K562 (cell line): Measurements from ENCODE around the gene SIRPD. TPM values are rescaled to one million over a fixed set of nuclear protein-coding genes. Genes with fewer than 3 reads are reported as not detected.
A peak's percentile ranks its signal among the peaks of the same experiment; 100 is the strongest.

Experiments used
- ATAC-seq: fragments of 200-7000 bp; cut with Tn5 transposase; 3 replicates; pipeline ENCODE4 v1.9.1; 2020; ENCODE audit warnings: moderate library complexity
- BruUV-seq: library from RNA; stranded (reverse); fragments of 400-500 nt; replicated peaks from 2 replicates; lab custom pipeline; 2021; lab: Mats Ljungman, UMichigan
- CTCF ChIA-PET: fragments of 300-600 bp; formaldehyde crosslinking; extraction: SDS; loops from one replicate; lab custom pipeline; 2021; ENCODE audit warnings: low intra/inter-chr PET ratio; lab: Yijun Ruan, JAX
- POLR2A ChIA-PET: fragments of 300-600, 350-650 bp; sonication (Branson Sonifier 250); formaldehyde crosslinking; extraction: SDS; loops from one replicate; lab custom pipeline; 2021; ENCODE audit warnings: antibody characterized with exemption, inconsistent platforms; lab: Yijun Ruan, JAX
- DNase-seq, 4 experiments: peaks; one replicate each; pipeline versions ENCODE4 v3.0.0 to v3.0.0-alpha.2; 2011 to 2018; ENCODE audit warnings: low spot score in 3 of 4, mixed read lengths in 3 of 4; ENCODE audit errors: extremely low read depth in 1 of 4
- FAIRE-seq: peaks from 2 replicates; lab custom pipeline; 2011; peaks lifted over from hg19 to GRCh38; lab: Jason Lieb, UNC
- H2AFZ ChIP-seq: 2 replicates; pipeline ENCODE4 v1.6.0; 2011; ENCODE audit warnings: low read depth, low read length, control low read depth, inconsistent platforms
- H3K27ac ChIP-seq: fragments of 200-600 bp; 3 replicates; pipeline ENCODE4 v1.8.0; 2011; ENCODE audit warnings: low read depth, mild to moderate bottlenecking, control low read depth, inconsistent platforms, low read length, moderate library complexity, mixed read lengths; ENCODE audit errors: extremely low read depth
- H3K27me3 ChIP-seq, 2 experiments: fragments of 300-600 bp in 1 of 2; 2 replicates in 1 of 2; 3 replicates in 1 of 2; pipeline versions ENCODE4 v1.6.0 to v1.8.0; 2011; ENCODE audit warnings: inconsistent platforms in 2 of 2, low read length in 2 of 2, mild to moderate bottlenecking in 1 of 2, mixed read lengths in 1 of 2, moderate library complexity in 1 of 2; ENCODE audit not compliant: control insufficient read depth in 2 of 2, insufficient read depth in 2 of 2
- H3K36me3 ChIP-seq: fragments of 300-600 bp; 3 replicates; pipeline ENCODE4 v1.8.0; 2011; ENCODE audit warnings: mild to moderate bottlenecking, low read length, inconsistent platforms; ENCODE audit not compliant: control insufficient read depth, insufficient read depth
- H3K4me1 ChIP-seq, 2 experiments: fragments of 200-600 bp in 1 of 2; replicated peaks in 1 of 2; 2 replicates in 1 of 2; 3 replicates in 1 of 2; pipeline versions ENCODE4 v1.5.1 to v1.8.0; 2011; ENCODE audit warnings: inconsistent platforms in 2 of 2, low read length in 2 of 2, mild to moderate bottlenecking in 1 of 2, mixed read lengths in 1 of 2, moderate library complexity in 1 of 2; ENCODE audit not compliant: control insufficient read depth in 2 of 2, insufficient read depth in 2 of 2
- H3K4me2 ChIP-seq: 2 replicates; pipeline ENCODE4 v1.6.1; 2011; ENCODE audit warnings: low read length, control low read depth, inconsistent platforms, mixed read lengths; ENCODE audit not compliant: insufficient read depth
- H3K4me3 ChIP-seq: fragments of 200-600 bp; sonication (generic), shearing (Covaris generic); 2 replicates; pipeline ENCODE4 v1.5.1; 2016; ENCODE audit warnings: control low read depth, inconsistent platforms
- H3K79me2 ChIP-seq: fragments of 200-600 bp; 3 replicates; pipeline ENCODE4 v1.8.0; 2011; ENCODE audit warnings: low read length, inconsistent platforms; ENCODE audit not compliant: control insufficient read depth, insufficient read depth
- H3K9ac ChIP-seq, 2 experiments: 2 replicates each; pipeline versions ENCODE4 v1.6.0 to v1.6.1; 2011; ENCODE audit warnings: low read depth in 2 of 2, low read length in 2 of 2, control low read depth in 1 of 2, inconsistent platforms in 1 of 2, mild to moderate bottlenecking in 1 of 2, mixed read lengths in 1 of 2; ENCODE audit not compliant: insufficient read depth in 1 of 2
- H3K9me1 ChIP-seq: one replicate; pipeline ENCODE4 v1.6.0; 2011; ENCODE audit warnings: inconsistent platforms, mild to moderate bottlenecking, low read length, moderate library complexity; ENCODE audit not compliant: control insufficient read depth, insufficient read depth
- H3K9me3 ChIP-seq: replicated peaks from 2 replicates; pipeline ENCODE4 v1.5.1; 2011; ENCODE audit warnings: low read depth, low read length, inconsistent platforms; ENCODE audit not compliant: control insufficient read depth, insufficient read depth
- H4K20me1 ChIP-seq: replicated peaks from 2 replicates; pipeline ENCODE4 v1.6.1; 2011; ENCODE audit warnings: low read length, inconsistent platforms, mixed read lengths; ENCODE audit not compliant: control insufficient read depth, insufficient read depth
- ELF2 ChIP-seq: fragments of 250-450 bp; sonication (Bioruptor Pico); IDR thresholded peaks from 2 replicates; pipeline ENCODE4 v1.5.0; 2021; ENCODE audit warnings: mild to moderate bottlenecking
- ETV1 ChIP-seq: fragments of 450-650 bp; conservative IDR thresholded peaks from 2 replicates; pipeline ENCODE4 v1.6.1; 2016; ENCODE audit warnings: missing genetic modification characterization, control low read depth, low read depth, missing compliant biosample characterization
- HDAC1 ChIP-seq, 2 experiments: fragments of 450-650 bp; IDR thresholded peaks; 2 replicates each; pipeline ENCODE4 v1.6.1; 2016 to 2017; ENCODE audit warnings: inconsistent platforms in 1 of 2, mild to moderate bottlenecking in 1 of 2, moderate library complexity in 1 of 2
- KLF16 ChIP-seq: IDR thresholded peaks from 2 replicates; pipeline ENCODE4 v1.6.1; 2016; ENCODE audit warnings: antibody characterized with exemption
- NRF1 ChIP-seq, 2 experiments: fragments of 450-650 bp; IDR thresholded peaks in 1 of 2; conservative IDR thresholded peaks in 1 of 2; 2 replicates each; pipeline ENCODE4 v1.6.1; 2014; ENCODE audit warnings: mild to moderate bottlenecking in 2 of 2
- SMARCC2 ChIP-seq: fragments of 450-650 bp; IDR thresholded peaks from 2 replicates; pipeline ENCODE4 v1.6.1; 2017; ENCODE audit warnings: antibody characterized with exemption, moderate library complexity, mild to moderate bottlenecking, low read depth
- WGBS: fragments of 100-300 bp; shearing (Covaris generic); methylation state at CpG from one replicate; pipeline ENCODE4 v1.1.6; 2016; ENCODE audit warnings: low coverage, mixed read lengths; ENCODE audit not compliant: insufficient coverage; ENCODE audit errors: missing lambda C conversion rate; 5-methylcytosine and 5-hydroxymethylcytosine counted together
- in situ Hi-C: fragments of 300-500 bp; cut with MboI; formaldehyde crosslinking; loops from 4 replicates; pipeline ENCODE4 v1.15.0; 2018; ENCODE audit warnings: inconsistent platforms, mixed read lengths
- intact Hi-C: fragments of 100-400 bp; cut with micrococcal nuclease; formaldehyde crosslinking; loops from 2 replicates; pipeline ENCODE4 v1.14.2; 2022
- polyA plus RNA-seq, 8 experiments: library from polyadenylated mRNA; depleted of rRNA in 4 of 8; stranded (reverse) in 5 of 8; unstranded in 3 of 8; fragments of >200 nt; fragmentation: Nextera tagmentation in 2 of 8; fragmentation: Illumina TruSeq in 1 of 8; extraction: Ambion mirVana in 2 of 8; extraction: Trizol in 1 of 8; gene quantifications; 2 replicates each; pipeline versions ENCODE4 v1.2.1 to v1.2.3, GENCODE V29; 2011 to 2014; ENCODE audit warnings: inconsistent platforms in 1 of 8, missing spikeins in 1 of 8
- total RNA-seq, 7 experiments: library from RNA; depleted of rRNA in 6 of 7; stranded (reverse); fragments of >200 nt in 6 of 7; fragmentation: Illumina TruSeq in 2 of 7; extraction: Trizol in 2 of 7; gene quantifications; 2 replicates each; pipeline versions ENCODE4 v1.2.1 to v1.2.3, GENCODE V29; 2011 to 2021; ENCODE audit warnings: low replicate concordance in 1 of 7
- TF ChIP-seq, protein P1 (sequence below): fragments of 250-450 bp; sonication (Bioruptor Pico); IDR thresholded peaks from 2 replicates; pipeline ENCODE4 v1.5.0; 2020; ENCODE audit warnings: mild to moderate bottlenecking

Gene SIRPD
- total and polyA plus RNA-seq, 9 of the 15 experiments (the other 6 are each of a cell fraction or from before 2014, with no cell fraction given), result not detected

DNA sequence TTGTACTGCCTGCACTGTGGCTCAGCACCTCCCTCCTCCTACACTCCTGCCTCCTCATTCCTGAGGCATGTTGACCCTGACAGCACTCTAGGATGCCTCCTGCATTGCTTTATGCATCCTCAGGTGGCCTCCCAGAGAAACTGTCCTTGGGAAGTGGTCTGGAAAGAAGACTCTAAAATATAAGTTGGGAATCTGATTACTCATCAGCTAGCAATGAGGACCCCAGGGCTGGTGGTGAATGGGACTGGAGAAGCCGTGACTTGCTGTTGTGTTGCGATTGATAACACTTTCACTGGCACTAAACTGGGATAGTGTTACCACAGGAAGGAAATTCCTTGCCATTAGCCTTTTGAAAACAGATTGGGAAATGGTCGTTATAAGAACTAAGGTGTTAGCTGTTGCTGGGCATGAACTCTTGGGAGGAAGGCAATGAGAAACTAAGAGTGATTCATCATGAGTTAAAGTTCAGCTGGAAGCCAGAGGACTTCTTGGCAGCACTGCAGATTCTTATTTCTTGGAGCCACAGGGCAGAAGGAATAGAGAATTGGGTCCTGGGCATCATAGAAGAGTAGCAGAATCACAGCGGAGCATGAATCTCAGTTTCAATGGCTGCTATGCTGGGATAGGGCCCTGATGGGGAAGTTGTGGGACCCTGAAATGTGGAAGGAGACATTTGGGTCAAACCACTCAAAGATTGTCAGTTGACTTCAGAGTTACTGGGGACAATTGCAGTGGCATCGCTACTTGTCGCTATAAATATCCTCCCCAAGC is 10.1 kb upstream of the SIRPD start:
- H3K27ac ChIP-seq, result no peak overlapping the region
- H3K9me3 ChIP-seq, result no peaks in the 10 kb centered on the region; the same call in 1 of the 2 replicates
- no peak for TF ChIP-seq KLF16
- TF ChIP-seq SMARCC2, result no peak
- TF ChIP-seq ETV1 (tag), result no peak
- no peak for TF ChIP-seq HDAC1 (IDR thresholded peaks at IDR 0.05)
- TF ChIP-seq NRF1 (conservative IDR thresholded peaks at IDR 0.05 in 1 of 2, IDR thresholded peaks at IDR 0.05 in 1 of 2), result no peak
- TF ChIP-seq ELF2 (CRISPR knock-in tag), result no peak
- TF ChIP-seq, protein P1, sequence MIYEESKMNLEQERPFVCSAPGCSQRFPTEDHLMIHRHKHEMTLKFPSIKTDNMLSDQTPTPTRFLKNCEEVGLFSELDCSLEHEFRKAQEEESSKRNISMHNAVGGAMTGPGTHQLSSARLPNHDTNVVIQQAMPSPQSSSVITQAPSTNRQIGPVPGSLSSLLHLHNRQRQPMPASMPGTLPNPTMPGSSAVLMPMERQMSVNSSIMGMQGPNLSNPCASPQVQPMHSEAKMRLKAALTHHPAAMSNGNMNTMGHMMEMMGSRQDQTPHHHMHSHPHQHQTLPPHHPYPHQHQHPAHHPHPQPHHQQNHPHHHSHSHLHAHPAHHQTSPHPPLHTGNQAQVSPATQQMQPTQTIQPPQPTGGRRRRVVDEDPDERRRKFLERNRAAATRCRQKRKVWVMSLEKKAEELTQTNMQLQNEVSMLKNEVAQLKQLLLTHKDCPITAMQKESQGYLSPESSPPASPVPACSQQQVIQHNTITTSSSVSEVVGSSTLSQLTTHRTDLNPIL (CRISPR knock-in tag), result no peak
- TF ChIP-seq, all 486 proteins: peak for 0
- H3K36me3 ChIP-seq, result no peaks in the 10 kb centered on the region
- peak in 2 of 4 experiments; percentile 1 for DNase-seq
- peaks cover 0 to 15% of the 10 kb centered on the region in 2 experiments; a peak in 2 of 5 replicates for H3K27me3 ChIP-seq
- no peak overlapping the region for H2AFZ ChIP-seq
- no peak for ATAC-seq
- no peak overlapping the region for H3K4me2 ChIP-seq
- no peaks in the 10 kb centered on the region for H3K79me2 ChIP-seq
- FAIRE-seq, result no peak
- intact Hi-C loops (no loop called here), in situ Hi-C loops (no loop called here)
- CTCF ChIA-PET, result no interaction called here
- POLR2A ChIA-PET, result interaction anchor here (0.6 kb wide), 1 partner anchor 117 kb away, joined by 3 read pairs; no protein-coding TSS in a partner anchor
- no peaks in the 10 kb centered on the region for H4K20me1 ChIP-seq
- no peak overlapping the region for H3K9ac ChIP-seq
- no TSS peak for BruUV-seq
- WGBS, result 4% methylated on average over 5 of the region's 6 CpGs
- H3K4me3 ChIP-seq, result no peak overlapping the region
- no peaks in the 10 kb centered on the region for H3K9me1 ChIP-seq
- no peaks in the 10 kb centered on the region for H3K4me1 ChIP-seq
